NCI-H446 (cell line): ENCODE data around the gene PPP3R1.
A peak's percentile ranks its signal among the peaks of the same experiment; 100 is the strongest.

Experiments used
- DNase-seq, 2 experiments: peaks; one replicate each; lab custom pipeline; 2025; lab: John Stamatoyannopoulos, UW

The PPP3R1 gene, protein sequence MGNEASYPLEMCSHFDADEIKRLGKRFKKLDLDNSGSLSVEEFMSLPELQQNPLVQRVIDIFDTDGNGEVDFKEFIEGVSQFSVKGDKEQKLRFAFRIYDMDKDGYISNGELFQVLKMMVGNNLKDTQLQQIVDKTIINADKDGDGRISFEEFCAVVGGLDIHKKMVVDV

DNA sequence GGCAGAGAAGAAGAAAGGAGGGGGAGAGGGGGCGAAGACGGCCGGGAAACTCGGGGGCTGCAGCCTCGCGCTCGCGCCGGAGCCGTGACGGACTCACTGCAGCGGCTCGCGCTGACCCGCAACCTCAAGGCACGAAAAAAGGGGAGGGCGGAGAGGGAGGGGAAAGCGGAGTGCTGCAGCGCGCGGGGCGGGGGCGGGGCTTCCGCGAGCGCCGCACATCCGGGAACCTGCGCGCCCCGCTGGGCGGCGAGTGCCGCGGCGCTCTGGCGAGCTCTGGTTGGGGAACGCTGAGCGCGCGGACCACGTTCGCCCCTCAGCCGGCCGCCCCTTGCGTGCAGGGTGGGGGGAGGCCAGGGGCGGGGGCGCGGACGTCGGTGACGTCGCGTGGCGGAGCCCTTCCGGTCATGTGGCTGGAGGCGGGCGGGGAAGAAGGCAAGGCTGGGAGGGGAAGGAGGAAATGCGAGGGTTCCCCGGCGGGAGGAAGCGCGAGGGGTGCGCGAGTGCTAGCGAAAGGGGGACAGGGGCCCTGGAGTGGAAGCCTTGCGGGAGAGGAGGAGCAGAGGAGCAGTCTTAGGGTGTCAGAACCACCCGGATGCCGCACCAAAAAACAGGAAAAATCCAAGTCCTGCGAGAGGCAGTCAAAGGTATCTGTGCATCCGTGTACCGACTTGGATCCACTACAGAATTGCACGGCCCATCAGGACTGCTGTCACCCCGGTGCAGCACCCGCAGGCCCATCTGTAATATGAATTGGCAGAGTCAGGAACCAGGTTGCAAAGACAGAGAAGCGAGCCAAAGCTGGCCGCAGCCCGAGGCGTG lies at the start of gene PPP3R1:
Gene PPP3R1 (minus strand): TSS at position 133 of the 819 bp plus-strand sequence. CDS start 405 bp downstream, outside the sequence.
- peak; percentile 85 to 96 for DNase-seq

DNA sequence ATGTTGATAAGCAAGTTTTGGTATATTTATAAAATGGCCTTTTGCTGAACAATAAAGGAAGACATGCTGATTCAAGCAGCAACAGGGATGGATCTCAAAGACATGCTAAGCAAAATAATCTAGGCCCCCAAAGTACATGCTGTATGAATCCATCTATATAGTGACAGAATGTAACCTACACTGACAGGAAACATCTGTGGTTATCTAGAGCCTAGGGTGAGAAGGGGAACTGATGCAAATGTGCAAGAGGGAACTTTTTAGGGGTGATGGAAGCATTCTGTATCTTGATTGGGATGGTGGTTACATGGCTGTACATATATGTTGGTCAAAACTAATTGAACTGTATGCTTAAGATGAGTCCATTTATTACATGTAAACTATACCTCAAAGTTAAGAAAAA lies 43.2 kb upstream of the PPP3R1 start:
- no peak for DNase-seq

DNA sequence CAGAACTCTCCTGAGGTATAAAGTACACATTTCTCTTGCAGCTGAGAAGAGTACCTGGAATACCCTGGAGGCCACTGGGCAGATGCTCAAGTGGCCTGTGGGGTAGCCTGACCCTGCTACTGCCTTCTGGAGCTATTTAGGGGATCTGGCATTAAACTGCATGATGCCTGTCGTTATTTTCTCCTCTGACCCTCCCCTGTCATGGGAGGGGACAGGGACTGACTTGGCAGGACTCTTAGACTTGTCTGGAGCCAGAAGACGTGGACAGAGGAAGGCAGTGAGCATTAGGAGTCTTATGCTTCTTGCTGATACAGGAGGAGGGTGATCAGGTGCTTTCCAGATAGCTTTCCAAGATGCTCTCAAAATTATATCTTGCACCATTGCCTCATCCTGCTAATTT lies 42.6 kb upstream of the PPP3R1 start:
- DNase-seq, result no peak

GRCh38 chr2:68294187-68294586 lies 41.9 kb upstream of the PPP3R1 start:
- no peak for DNase-seq

GRCh38 chr2:68293755-68294154 lies 41.4 kb upstream of the PPP3R1 start:
- DNase-seq, result no peak

GRCh38 chr2:68293024-68293423 lies 40.7 kb upstream of the PPP3R1 start:
- no peak for DNase-seq

DNA sequence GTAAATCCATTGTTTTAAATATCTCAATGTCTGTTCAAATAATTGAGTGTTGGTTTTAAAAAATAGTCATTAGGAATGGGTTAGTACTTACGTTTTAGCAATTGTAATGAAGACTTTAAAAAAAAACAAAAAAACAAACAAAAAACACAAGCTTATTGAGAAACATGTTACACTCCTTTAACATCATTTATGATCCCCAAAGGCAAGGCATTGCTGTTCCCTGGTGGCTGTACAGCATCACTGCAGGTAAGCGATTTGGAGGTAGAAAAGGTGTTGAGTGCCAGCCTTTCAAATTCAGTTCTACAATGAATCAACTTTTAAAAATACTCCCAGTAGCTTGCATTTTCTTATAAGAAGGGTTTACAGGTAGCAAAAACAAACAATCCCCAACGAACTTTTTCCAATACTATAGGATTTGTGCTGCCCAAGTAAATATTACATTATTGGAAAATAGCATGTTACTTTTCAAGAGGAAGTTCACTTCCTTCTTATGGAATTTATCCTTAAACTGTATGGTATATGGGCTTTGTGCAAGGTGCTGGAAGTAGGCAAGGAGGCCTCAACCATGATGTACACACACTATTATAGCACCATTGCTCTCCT lies 39.9 kb upstream of the PPP3R1 start:
- peak in 1 of 2 experiments; percentile 6 for DNase-seq

DNA sequence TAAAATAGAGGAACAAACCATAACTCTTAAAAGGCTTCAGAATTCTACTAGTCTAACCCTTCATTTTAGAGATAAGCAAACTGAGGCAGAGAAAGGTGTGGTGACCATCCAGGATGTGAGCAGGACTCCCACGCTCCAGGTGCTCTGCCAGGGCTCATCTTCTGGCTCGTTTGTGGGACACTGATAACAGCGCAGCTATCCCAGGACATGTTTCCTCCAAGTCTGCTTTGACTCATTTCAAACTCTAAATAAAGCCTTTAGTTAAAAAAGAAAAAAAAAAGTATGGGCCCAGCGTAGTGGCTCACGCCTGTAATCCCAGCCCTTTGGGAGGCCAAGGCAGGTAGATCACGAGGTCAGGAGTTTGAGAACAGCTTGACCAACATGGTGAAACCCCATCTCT lies 39.0 kb upstream of the PPP3R1 start:
- DNase-seq, result no peak

DNA sequence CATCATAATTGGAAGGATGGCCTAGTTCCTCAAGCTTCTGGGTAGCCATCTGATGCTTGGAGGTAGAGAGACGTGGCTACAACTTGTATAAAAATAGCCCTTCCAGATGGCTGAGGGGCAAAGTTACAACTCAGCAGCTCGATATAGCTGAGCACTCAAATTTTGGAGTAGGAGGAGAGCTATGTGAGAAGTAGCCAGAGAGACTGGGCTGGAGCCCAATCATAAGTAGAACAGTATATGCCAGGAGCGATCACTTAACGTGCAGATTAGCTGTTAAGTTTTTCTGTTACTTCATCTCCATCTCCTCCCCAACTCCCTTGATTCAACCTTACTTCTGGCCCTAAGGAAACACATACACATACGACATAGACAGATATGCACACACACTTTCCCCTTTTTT lies 38.6 kb upstream of the PPP3R1 start:
- peak in 1 of 2 experiments; percentile 39 for DNase-seq

DNA sequence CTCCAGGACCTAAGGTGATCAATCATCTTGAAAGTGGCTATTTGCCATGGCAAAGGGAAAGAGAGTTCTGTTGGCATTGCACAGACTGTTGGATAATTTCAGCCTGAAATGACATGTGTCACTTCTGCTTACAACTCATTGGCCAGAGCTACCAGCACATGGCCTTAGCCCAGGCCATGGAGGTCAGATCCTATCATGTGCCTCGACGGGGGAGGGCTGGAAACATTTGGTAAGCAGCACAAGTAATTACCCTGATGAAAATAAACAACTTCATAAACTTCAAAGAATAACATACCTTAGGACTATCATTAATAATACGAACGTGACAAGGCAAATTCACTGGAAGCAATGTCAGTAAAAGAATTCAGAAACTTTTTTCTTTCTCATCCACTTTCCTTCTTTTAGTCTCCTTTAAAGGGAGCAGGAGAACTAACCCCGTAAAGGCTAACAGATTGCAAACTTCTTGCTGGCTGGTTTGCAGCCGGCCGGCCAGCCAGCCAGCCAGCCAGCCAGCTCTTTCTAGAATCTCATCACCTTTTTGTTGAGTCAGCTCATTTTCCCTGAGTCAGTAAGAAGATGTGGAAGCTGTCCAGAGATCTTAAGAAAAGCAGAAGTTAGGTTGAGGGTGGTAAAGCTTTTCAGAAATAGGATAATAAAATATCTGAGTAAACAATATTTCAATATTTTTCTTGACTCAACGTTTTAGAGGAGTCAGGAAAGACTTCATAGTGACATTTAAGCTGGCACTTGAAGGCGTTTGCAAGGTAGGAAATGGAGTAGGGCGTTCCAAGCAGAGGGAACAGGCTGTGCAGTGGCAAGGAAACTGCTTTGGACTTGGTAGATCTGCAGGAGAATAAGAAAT lies 35.5 kb upstream of the PPP3R1 start:
- DNase-seq, result peak in 1 of 2 experiments; percentile 18

DNA sequence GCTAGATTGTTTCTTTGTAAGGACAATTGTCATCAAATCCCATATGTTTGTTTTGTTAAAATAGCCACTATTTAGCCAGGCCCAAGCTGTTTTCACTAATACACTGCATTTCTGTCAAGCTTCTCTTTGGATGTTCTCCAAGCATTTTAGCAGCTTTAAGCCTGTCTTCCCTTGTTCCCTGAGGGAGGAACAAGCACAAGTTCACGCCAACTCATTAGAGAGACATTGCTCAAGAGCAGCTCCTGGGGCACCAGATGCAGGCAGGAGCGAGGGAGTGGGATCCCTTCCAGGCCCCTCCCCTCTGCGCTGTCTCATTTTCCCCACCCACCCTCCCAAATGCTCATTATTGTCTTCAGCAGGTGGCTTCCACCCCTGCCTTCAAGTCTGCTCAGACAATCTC lies 32.6 kb upstream of the PPP3R1 start:
- DNase-seq, result peak; percentile 32 to 85

DNA sequence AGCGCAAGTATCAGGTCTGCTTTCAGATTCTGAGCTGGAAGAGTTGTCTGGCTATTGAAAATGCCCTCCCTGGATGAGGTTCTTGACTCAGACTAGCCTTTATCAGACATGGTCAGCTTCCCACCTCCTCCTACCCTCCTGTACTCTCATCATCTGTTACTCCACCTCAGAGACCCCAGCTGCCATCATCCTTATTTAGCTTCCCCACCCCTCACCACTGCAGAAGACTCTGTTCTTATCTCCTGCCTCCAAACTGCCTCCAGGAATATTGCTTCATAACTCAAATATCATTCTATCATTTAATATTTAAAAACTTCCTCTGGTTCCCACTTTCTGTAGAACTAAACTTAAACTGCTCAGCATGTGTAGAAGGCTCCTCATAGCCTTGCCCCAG lies 31.1 kb upstream of the PPP3R1 start:
- DNase-seq, result no peak

DNA sequence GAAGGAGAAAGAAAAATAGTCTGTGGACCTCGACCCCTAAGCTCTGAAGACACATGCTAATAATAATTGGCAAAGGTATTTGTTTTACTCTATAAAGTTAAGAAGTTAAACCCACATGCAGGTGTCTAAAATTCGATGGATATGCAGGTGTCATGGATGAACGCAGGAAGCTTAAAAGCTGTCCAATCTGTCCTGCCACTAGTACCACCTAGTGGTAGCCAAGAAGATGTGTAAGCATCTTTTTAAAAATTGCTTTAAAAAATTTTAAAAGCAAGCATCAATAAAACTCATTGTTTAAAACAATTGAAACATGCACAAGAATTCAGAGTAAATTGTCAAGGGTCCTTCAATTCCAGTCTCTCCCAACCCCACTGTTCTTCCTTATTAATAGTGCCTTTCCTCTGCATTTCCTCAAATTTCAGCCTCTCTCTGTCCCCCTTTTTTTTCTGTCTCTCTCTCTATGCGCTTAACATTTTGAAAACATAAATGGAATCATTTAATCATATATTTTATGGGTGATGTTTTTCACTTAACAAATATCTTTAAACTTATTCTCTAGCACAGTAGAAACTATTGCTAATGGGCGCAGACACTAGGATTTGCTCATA lies 30.6 kb upstream of the PPP3R1 start:
- DNase-seq, result peak in 1 of 2 experiments; percentile 18

- DNase-seq, result no peak
Measured at GRCh38 chr2:68280796-68281195, 28.5 kb upstream of the PPP3R1 start.

- no peak for DNase-seq
Measured at GRCh38 chr2:68280348-68280747, 28.0 kb upstream of the PPP3R1 start.

- no peak for DNase-seq
Measured at GRCh38 chr2:68279691-68280090, 27.4 kb upstream of the PPP3R1 start.

GRCh38 chr2:68278169-68278568 lies 25.8 kb upstream of the PPP3R1 start:
- DNase-seq, result no peak

DNA sequence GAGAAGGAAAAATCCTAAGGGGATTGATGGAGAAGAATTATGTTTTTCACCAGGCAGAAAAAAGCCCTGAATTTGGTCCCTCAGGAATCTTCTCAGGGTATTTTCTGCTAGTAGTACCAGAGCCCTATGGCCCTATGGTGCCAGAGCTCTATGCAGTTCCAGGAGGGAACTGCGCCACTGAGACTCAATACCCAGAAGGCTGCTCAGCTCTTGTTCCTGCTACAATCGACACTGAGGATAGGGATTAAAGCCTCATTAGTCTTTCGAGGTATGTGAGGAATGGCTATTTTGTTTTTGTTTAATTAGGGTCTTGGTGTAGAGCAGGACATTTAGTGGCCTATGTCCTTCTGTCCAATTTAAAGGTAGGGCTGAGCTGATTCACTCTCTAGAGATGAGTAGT lies 21.7 kb upstream of the PPP3R1 start:
- no peak for DNase-seq

DNA sequence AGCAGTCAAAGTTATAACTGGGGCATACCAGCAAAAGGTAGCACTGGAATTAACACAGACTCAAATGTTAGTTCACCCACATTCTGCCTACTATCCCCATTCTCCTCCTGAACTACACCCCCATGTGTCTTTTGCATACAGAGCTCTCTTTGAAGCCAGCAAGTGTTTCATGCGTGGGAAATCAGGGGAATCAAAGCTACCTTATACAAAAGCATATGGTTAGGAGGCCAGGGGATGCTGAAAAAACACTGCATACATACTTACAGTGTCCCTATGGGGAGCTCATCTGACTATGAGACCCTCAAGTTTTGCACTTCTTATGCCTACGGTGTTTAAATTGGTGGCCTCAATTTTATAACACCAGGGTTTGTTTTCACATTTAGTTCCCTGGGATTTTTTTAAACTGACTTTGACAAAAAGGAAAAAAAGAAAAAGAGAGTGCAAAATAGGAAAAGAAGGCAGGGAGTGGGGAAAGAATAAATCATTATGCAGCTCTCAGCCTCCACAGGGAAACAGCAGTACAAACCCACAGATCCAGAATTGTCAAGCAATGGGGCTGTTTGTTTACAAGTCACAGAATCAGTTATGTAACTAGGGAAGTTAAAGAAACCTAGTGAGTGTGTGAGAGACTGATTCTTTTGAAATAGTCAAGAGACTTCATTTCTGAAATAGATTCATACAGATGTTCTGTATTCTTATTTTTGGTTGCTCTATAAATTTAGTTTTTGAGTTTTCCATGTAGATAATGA lies 20.1 kb upstream of the PPP3R1 start:
- no peak for DNase-seq

- no peak for DNase-seq
Measured at GRCh38 chr2:68266655-68267054, 14.3 kb upstream of the PPP3R1 start.

GRCh38 chr2:68263632-68264031 lies 11.3 kb upstream of the PPP3R1 start:
- no peak for DNase-seq
